A673 (cell line): Measurements from ENCODE around the gene MACROH2A2. TPM values are rescaled to one million over a fixed set of nuclear protein-coding genes. Genes with fewer than 3 reads are reported as not detected.

Source experiments
- BruUV-seq: library from RNA; stranded (reverse); fragments of 400-500 nt; replicated peaks from 2 replicates; lab custom pipeline; 2021; lab: Mats Ljungman, UMichigan
- CTCF ChIA-PET: fragments of 300-600 bp; sonication (Branson Sonifier 250); formaldehyde crosslinking; loops from one replicate; lab custom pipeline; 2022; ENCODE audit warnings: antibody characterized with exemption; lab: Charles Lee
- POLR2A ChIA-PET: fragments of 300-600 bp; sonication (Branson Sonifier 250); formaldehyde crosslinking; loops from one replicate; lab custom pipeline; 2022; ENCODE audit warnings: antibody characterized with exemption; ENCODE audit not compliant: low non-redundant PET; lab: Charles Lee
- DNase-seq: peaks from one replicate; pipeline ENCODE4 v3.0.0-alpha.2; 2015; ENCODE audit warnings: low spot score
- H3K27ac ChIP-seq: fragments of 200-600 bp; sonication (generic); 2 replicates; pipeline ENCODE4 v1.5.1; 2016; ENCODE audit warnings: mixed run types, low read depth, mild to moderate bottlenecking, mixed read lengths, antibody characterized with exemption, low read length; ENCODE audit not compliant: poor library complexity, severe bottlenecking
- H3K27me3 ChIP-seq: fragments of 200-600 bp; sonication (generic); replicated peaks from 2 replicates; pipeline ENCODE4 v1.6.1; 2017; ENCODE audit warnings: mixed run types, low read depth, mild to moderate bottlenecking, mixed read lengths, antibody characterized with exemption, low read length; ENCODE audit not compliant: insufficient read depth, poor library complexity
- H3K36me3 ChIP-seq: fragments of 200-600 bp; sonication (generic); 2 replicates; pipeline ENCODE4 v1.6.1; 2016; ENCODE audit warnings: mixed run types, mild to moderate bottlenecking, mixed read lengths, antibody characterized with exemption, low read length; ENCODE audit not compliant: insufficient read depth, poor library complexity, severe bottlenecking
- H3K4me1 ChIP-seq: fragments of 200-600 bp; sonication (generic); 2 replicates; pipeline ENCODE4 v1.6.1; 2017; ENCODE audit warnings: mixed run types, mild to moderate bottlenecking, mixed read lengths, antibody characterized with exemption, low read length; ENCODE audit not compliant: insufficient read depth, poor library complexity, severe bottlenecking
- H3K4me3 ChIP-seq: fragments of 200-600 bp; sonication (generic); 2 replicates; pipeline ENCODE4 v1.5.1; 2016; ENCODE audit warnings: low read depth, mixed run types, mild to moderate bottlenecking, mixed read lengths, low read length; ENCODE audit not compliant: poor library complexity, severe bottlenecking
- H3K9me3 ChIP-seq: fragments of 200-600 bp; sonication (generic); 2 replicates; pipeline ENCODE4 v1.6.1; 2016; ENCODE audit warnings: mixed run types, low read depth, mild to moderate bottlenecking, mixed read lengths, antibody characterized with exemption, low read length; ENCODE audit not compliant: poor library complexity, severe bottlenecking
- EZH2 ChIP-seq: fragments of 200-600 bp; sonication (generic); IDR thresholded peaks from 2 replicates; pipeline ENCODE4 v1.6.1; 2017; ENCODE audit warnings: borderline replicate concordance, low read depth, mild to moderate bottlenecking, mixed read lengths, antibody characterized with exemption, low read length; ENCODE audit not compliant: poor library complexity, severe bottlenecking
- intact Hi-C: fragments of 100-400 bp; cut with micrococcal nuclease; formaldehyde crosslinking; loops from one replicate; pipeline ENCODE4 v1.10.0; 2022; ENCODE audit not compliant: unreplicated experiment
- total RNA-seq: library from RNA; stranded (reverse); gene quantifications from 2 replicates; pipeline ENCODE4 v1.2.3, GENCODE V29; 2021
- TF ChIP-seq, protein P1 (sequence below): fragments of 300-800, 200-600 bp; sonication (generic); conservative IDR thresholded peaks from 2 replicates; pipeline ENCODE4 v1.5.1; 2017; ENCODE audit warnings: low read depth, mild to moderate bottlenecking, antibody characterized with exemption, low read length, moderate library complexity, mixed read lengths

MACROH2A2 gene
- total RNA-seq, 1 experiment from 2014 or later, result 301 TPM

DNA sequence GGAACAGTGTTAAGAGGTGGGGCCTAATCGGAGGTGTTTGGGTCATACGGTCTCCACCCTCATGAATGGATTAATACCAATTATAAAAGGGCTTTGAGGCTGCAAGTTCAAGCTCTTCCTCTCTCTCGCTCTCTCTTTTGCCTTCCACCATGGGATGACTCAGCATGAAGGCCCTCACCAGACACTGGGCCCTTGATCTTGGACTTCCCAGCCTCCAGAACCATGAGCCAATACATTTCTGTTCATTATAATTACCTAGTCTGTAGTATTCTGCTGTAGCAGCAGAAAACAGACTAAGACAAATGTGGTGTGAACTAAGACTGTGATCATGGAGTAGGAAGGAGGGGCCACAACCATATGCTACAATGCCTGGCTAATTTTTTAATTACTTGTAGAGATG lies 72.3 kb downstream of the MACROH2A2 start:
- TF ChIP-seq EZH2, result no peak
- TF ChIP-seq, protein P1, sequence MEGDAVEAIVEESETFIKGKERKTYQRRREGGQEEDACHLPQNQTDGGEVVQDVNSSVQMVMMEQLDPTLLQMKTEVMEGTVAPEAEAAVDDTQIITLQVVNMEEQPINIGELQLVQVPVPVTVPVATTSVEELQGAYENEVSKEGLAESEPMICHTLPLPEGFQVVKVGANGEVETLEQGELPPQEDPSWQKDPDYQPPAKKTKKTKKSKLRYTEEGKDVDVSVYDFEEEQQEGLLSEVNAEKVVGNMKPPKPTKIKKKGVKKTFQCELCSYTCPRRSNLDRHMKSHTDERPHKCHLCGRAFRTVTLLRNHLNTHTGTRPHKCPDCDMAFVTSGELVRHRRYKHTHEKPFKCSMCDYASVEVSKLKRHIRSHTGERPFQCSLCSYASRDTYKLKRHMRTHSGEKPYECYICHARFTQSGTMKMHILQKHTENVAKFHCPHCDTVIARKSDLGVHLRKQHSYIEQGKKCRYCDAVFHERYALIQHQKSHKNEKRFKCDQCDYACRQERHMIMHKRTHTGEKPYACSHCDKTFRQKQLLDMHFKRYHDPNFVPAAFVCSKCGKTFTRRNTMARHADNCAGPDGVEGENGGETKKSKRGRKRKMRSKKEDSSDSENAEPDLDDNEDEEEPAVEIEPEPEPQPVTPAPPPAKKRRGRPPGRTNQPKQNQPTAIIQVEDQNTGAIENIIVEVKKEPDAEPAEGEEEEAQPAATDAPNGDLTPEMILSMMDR, result no peak
- no TSS peak for BruUV-seq
- Histone ChIP-seq H3K9me3 (no peaks in the 10 kb centered on the region), H3K36me3 (no peaks in the 10 kb centered on the region), H3K4me1 (no peaks in the 10 kb centered on the region), H3K27ac (no peak overlapping the region), H3K27me3 (no peaks in the 10 kb centered on the region), H3K4me3 (no peak overlapping the region)
- POLR2A ChIA-PET, result no interaction called here
- intact Hi-C loops, result no loop called here
- CTCF ChIA-PET, result no interaction called here
- no peak for DNase-seq

- no peaks in the 10 kb centered on the region for H3K27me3 ChIP-seq
- ChIA-PET POLR2A (no interaction called here), CTCF (no interaction called here)
- no TSS peak for BruUV-seq
- no peaks in the 10 kb centered on the region for H3K36me3 ChIP-seq
- DNase-seq, result no peak
- no peak overlapping the region for H3K4me3 ChIP-seq
- no peak overlapping the region for H3K27ac ChIP-seq
- peaks cover 4% of the 10 kb centered on the region for H3K4me1 ChIP-seq
- TF ChIP-seq, protein P1, result no peak
- TF ChIP-seq EZH2, result no peak
- H3K9me3 ChIP-seq, result no peaks in the 10 kb centered on the region
- intact Hi-C loops, result no loop called here
Measured at GRCh38 chr10:70125918-70126552, 73.4 kb downstream of the MACROH2A2 start.

DNA sequence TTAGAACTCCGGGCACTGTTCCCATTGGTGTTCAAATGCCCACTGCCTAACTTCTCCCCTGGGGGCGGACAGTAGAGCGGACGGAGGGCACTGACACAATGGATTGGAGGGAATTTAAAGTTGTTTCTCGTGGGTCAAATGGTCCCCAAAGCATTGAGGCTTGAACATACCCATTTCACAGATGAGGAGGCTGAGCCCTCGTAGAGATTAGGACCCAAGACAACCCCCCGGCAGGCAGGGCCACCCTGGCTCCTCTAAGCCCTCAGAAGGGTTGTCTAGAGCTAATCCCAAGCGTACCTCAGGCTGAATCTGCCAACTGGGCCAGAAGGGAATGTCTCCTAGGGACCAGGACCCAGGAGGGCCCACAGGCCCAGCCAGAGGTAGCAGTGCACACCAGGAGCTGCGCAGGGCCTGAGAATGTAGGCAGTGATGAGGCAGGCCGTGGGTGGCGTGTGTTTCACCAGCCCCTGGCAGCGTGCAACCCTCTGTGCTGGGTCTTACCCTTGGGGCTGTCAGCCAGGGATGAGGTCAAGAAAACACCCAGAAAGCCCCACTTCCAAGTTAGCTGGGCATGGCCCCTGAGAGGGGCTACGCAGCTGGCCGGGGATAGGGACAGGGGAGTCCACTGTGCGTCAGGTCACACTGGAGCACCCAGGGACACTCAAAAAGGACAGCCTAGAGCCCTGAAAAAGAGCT lies 74.2 kb downstream of the MACROH2A2 start:
- ChIA-PET POLR2A (no interaction called here), CTCF (no interaction called here)
- H3K4me1 ChIP-seq, result peaks cover 9% of the 10 kb centered on the region
- no peaks in the 10 kb centered on the region for H3K36me3 ChIP-seq
- intact Hi-C loops, result no loop called here
- H3K27ac ChIP-seq, result no peak overlapping the region
- DNase-seq, result no peak
- no peaks in the 10 kb centered on the region for H3K27me3 ChIP-seq
- BruUV-seq, result no TSS peak
- no peak for TF ChIP-seq EZH2
- TF ChIP-seq, protein P1, result no peak
- no peak overlapping the region for H3K4me3 ChIP-seq
- no peaks in the 10 kb centered on the region for H3K9me3 ChIP-seq
